Measurements from ENCODE around the gene AMBRA1. TPM values are rescaled to one million over a fixed set of nuclear protein-coding genes. Genes with fewer than 3 reads are reported as not detected.
A peak's percentile ranks its signal among the peaks of the same experiment; 100 is the strongest.

AMBRA1 gene
- total and polyA plus RNA-seq, 12 donors = 5.2 to 23.3 (median 16.0) TPM

DNA sequence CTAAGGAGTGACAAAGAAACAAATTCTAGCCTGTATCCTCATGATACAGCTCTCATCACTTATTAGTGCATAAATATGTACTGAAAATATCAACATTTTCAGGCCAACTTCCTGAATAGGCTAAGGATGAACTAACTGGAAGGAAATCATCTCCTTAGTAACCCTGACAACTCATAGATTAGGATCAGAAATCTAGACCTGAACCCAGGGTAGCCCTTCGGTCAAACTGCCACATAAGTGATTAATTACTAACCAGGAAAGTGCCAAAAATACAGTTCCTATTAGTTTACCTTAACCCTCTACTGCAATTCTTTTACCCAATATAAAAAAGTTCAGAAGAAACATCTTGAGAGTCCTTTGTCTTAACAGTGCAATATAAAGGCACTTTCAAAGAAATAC lies 40.0 kb downstream of the AMBRA1 start:
- WGBS, 2 donors = 26 to 44% methylated on average over 1 of the region's 1 CpG
- intact Hi-C loops (cut with DNase I) = loop anchor here in 1 of 10 donors (5.0 kb wide), 1 partner anchor 38 kb away; the partner anchor contains the start of gene AMBRA1
- no peaks in the 10 kb centered on the region for H3K9me3 ChIP-seq
- no peak for DNase-seq
- no peak overlapping the region for H3K4me3 ChIP-seq
- H3K27me3 ChIP-seq = no peaks in the 10 kb centered on the region
- H3K36me3 ChIP-seq = no peaks in the 10 kb centered on the region
- TF ChIP-seq, protein P1, sequence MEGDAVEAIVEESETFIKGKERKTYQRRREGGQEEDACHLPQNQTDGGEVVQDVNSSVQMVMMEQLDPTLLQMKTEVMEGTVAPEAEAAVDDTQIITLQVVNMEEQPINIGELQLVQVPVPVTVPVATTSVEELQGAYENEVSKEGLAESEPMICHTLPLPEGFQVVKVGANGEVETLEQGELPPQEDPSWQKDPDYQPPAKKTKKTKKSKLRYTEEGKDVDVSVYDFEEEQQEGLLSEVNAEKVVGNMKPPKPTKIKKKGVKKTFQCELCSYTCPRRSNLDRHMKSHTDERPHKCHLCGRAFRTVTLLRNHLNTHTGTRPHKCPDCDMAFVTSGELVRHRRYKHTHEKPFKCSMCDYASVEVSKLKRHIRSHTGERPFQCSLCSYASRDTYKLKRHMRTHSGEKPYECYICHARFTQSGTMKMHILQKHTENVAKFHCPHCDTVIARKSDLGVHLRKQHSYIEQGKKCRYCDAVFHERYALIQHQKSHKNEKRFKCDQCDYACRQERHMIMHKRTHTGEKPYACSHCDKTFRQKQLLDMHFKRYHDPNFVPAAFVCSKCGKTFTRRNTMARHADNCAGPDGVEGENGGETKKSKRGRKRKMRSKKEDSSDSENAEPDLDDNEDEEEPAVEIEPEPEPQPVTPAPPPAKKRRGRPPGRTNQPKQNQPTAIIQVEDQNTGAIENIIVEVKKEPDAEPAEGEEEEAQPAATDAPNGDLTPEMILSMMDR (IDR thresholded peaks at IDR 0.05) = no peak
- peaks cover 6 to 50% (median 34%) of the 10 kb centered on the region in 9 donors for H3K4me1 ChIP-seq
- peak overlapping the region in 9 of 10 donors; percentile 19 to 71 (median 57) for H3K27ac ChIP-seq
- peak in 3 of 8 donors; percentile 18 to 29 (median 27) for ATAC-seq

DNA sequence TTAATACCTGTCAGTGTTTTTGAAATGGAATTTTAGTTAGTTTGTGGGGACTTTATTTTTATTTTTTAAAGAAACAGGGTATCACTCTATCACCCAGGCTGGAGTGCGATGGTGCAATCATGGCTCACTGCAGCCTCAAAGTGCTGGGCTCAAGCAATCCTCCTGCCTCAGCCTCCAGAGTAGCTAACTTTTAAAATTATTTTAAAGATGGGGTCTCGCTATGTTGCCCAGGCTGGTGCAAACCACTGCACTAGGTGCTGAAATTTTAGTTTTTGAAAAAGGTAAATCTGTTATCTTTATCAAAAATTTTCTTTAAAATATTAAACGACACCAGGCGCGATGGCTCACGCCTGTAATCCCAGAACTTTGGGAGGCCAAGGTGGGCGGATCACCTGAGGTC lies 42.6 kb downstream of the AMBRA1 start:
- Histone ChIP-seq H3K9me3 (no peaks in the 10 kb centered on the region), H3K4me1 (peaks cover 6 to 45% (median 34%) of the 10 kb centered on the region in 9 donors), H3K4me3 (no peak overlapping the region), H3K27ac (no peak overlapping the region), H3K27me3 (no peaks in the 10 kb centered on the region), H3K36me3 (peaks cover 0 to 20% (median 12%) of the 10 kb centered on the region in 9 donors)
- TF ChIP-seq, protein P1 (IDR thresholded peaks at IDR 0.05) = no peak
- WGBS, 2 donors = 99% methylated on average over 7 of the region's 7 CpGs
- DNase-seq (no peak), ATAC-seq (no peak)
- intact Hi-C loops (cut with DNase I) = loop anchor here in 1 of 10 donors (5.0 kb wide), 1 partner anchor 41 kb away; the partner anchor contains the start of gene AMBRA1

DNA sequence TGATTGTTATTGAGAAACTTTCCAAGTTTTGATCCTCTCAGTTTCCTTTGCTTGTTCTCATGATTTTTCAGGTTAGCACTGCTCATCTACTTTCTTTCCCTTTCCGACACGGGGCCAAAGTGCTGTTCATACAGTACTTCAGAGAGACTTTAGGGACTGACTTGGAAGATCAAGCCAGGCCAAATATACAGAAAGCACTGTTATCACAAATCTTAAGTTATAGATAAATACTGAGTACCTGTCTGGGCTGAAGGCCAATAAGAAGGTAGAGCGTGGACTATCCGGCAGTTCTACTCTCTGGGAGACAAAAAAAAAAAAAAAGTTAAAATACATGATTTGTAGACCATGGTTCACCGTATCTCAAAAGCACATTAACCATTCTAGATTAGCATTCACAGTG lies 46.2 kb downstream of the AMBRA1 start:
- no peaks in the 10 kb centered on the region for H3K27me3 ChIP-seq
- DNase-seq = no peak

DNA sequence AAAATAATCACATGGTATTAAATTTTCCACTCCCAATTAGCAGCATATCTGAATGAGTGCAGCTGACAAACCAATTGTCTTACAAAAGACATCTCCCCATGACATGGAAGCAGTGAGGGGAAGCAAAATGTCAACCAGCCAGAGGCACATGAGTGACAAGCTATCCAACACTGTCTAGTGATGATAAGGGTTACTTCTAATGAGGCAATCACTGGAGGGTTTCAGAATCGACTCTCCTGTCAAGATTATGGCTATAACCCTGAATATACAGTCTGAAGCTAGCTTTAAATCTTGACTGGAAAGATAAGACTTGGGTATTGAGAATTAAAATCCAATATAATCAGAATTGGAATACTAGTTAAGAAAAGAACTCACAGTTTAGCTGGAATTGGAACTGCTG lies 50.3 kb downstream of the AMBRA1 start:
- no peaks in the 10 kb centered on the region for H3K9me3 ChIP-seq
- no peak overlapping the region for H3K4me3 ChIP-seq
- TF ChIP-seq, protein P1 (IDR thresholded peaks at IDR 0.05) = no peak
- H3K4me1 ChIP-seq = peaks cover 0 to 22% (median 7%) of the 10 kb centered on the region in 9 donors
- intact Hi-C loops (cut with DNase I) = no loop called here
- H3K27ac ChIP-seq = no peak overlapping the region
- H3K27me3 ChIP-seq = no peaks in the 10 kb centered on the region
- ATAC-seq (no peak), DNase-seq (no peak)
- peaks cover 0 to 94% (median 54%) of the 10 kb centered on the region in 9 donors for H3K36me3 ChIP-seq
- 34 to 37% methylated on average over 1 of the region's 1 CpG for WGBS, 2 donors

More for the DNA sequence above, 46.2 kb downstream of the AMBRA1 start:
- TF ChIP-seq, protein P1 (IDR thresholded peaks at IDR 0.05) = no peak
- 86 to 89% methylated on average over 5 of the region's 5 CpGs for WGBS, 2 donors
- Histone ChIP-seq H3K4me1 (peaks cover 0 to 10% (median 0%) of the 10 kb centered on the region in 9 donors), H3K4me3 (no peak overlapping the region), H3K27ac (no peak overlapping the region), H3K36me3 (peaks cover 0 to 56% (median 37%) of the 10 kb centered on the region in 9 donors), H3K9me3 (no peaks in the 10 kb centered on the region)
- intact Hi-C loops (cut with DNase I) = no loop called here
- ATAC-seq = no peak
